Ishikawa (cell line): ENCODE data around the gene ZFP69B.

ENCODE experiments used
- CREB1 ChIP-seq: IDR thresholded peaks from 2 replicates; pipeline ENCODE4 v1.6.1; 2012; ENCODE audit warnings: low read depth
- EGR1 ChIP-seq: IDR thresholded peaks from 2 replicates; pipeline ENCODE4 v1.6.1; 2012
- EP300 ChIP-seq: IDR thresholded peaks from 2 replicates; pipeline ENCODE4 v1.6.1; 2012; ENCODE audit warnings: borderline replicate concordance
- FOXM1 ChIP-seq: IDR thresholded peaks from 2 replicates; pipeline ENCODE4 v1.6.1; 2012; ENCODE audit warnings: low read depth, borderline replicate concordance
- RAD21 ChIP-seq: IDR thresholded peaks from 2 replicates; pipeline ENCODE4 v1.6.1; 2012; ENCODE audit warnings: low read depth
- REST ChIP-seq: IDR thresholded peaks from 2 replicates; pipeline ENCODE4 v1.6.1; 2012; ENCODE audit warnings: low read depth, mild to moderate bottlenecking
- TAF1 ChIP-seq: IDR thresholded peaks from 2 replicates; pipeline ENCODE4 v1.6.1; 2012; ENCODE audit warnings: low read depth, mild to moderate bottlenecking
- TCF12 ChIP-seq: IDR thresholded peaks from 2 replicates; pipeline ENCODE4 v1.6.1; 2012; ENCODE audit warnings: low read depth
- TEAD4 ChIP-seq: IDR thresholded peaks from 2 replicates; pipeline ENCODE4 v1.6.1; 2012
- USF1 ChIP-seq: IDR thresholded peaks from 2 replicates; pipeline ENCODE4 v1.6.1; 2012
- YY1 ChIP-seq: IDR thresholded peaks from 2 replicates; pipeline ENCODE4 v1.6.1; 2012; ENCODE audit warnings: low read depth
- TF ChIP-seq, protein P1 (sequence below): IDR thresholded peaks from 2 replicates; pipeline ENCODE4 v1.6.1; 2012

DNA sequence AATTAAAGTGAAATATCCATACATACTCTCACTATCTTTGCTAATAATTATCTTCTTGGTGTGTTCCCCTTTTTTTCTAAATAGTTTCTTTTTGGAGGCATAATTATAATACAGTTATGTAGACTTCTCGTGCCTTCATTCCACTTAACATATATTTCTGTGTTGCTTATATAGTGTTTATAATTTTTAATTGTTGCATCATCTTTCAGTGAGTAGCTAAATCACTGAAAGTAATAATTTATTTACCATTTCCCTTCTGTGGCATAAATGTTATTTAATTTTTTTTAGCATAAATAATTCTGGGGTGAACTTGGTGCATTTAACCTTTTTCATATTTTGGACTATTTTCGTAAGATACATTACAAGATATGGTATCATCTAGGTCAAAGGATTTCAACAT lies 38.4 kb upstream of the ZFP69B start:
- no peak for TF ChIP-seq REST
- TF ChIP-seq YY1 = no peak
- TF ChIP-seq EGR1 = no peak
- no peak for TF ChIP-seq TAF1
- no peak for TF ChIP-seq RAD21
- TF ChIP-seq TEAD4 = no peak
- TF ChIP-seq, protein P1, sequence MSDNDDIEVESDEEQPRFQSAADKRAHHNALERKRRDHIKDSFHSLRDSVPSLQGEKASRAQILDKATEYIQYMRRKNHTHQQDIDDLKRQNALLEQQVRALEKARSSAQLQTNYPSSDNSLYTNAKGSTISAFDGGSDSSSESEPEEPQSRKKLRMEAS = no peak
- no peak for TF ChIP-seq FOXM1
- no peak for TF ChIP-seq EP300
- TF ChIP-seq TCF12 = no peak
- TF ChIP-seq CREB1 = no peak
- TF ChIP-seq USF1 = no peak
